ENCODE data around the gene DTL. TPM values are rescaled to one million over a fixed set of nuclear protein-coding genes. Genes with fewer than 3 reads are reported as not detected.
"Not testable (repeated sequence)": the region's sequence is repeated elsewhere in the genome, so short reads cannot be mapped to it uniquely, and the experiment has no call there.

Gene DTL
- total RNA-seq, 1 experiment from 2014 or later, result 22.5 TPM

DNA sequence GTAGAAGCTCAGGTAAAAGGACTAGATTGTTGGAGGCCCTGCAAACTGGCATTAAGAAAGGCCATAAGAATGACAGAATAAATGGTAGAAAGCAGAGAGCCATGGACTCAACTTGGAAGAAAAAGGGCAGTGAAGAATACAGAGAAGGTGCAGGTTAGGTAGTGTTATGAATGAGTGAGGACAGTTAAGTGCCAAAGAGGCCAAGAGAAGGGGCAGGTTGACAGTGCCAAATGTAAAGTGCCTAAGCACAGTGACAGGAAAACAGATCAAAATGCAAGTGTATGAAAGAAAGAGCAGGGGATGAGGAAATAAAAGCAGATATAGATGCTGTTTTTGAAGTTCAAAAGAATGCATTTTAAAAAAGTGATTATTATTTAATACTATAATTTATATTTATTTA lies 43.9 kb upstream of the DTL start:
- Histone ChIP-seq H4K20me1 (ENCODE audit: insufficient read depth) (no peaks in the 10 kb centered on the region), H3K27ac (no peak overlapping the region), H3K9me2 (ENCODE audit: insufficient read depth) (no peaks in the 10 kb centered on the region), H3K9me3 (ENCODE audit: insufficient read depth, low read depth) (no peaks in the 10 kb centered on the region), H2AFZ (no peak overlapping the region), H3K79me2 (ENCODE audit: low read depth) (no peaks in the 10 kb centered on the region), H3F3A (ENCODE audit: insufficient read depth, low read depth) (no peaks in the 10 kb centered on the region), H3K4me1 (replicated peaks; ENCODE audit: insufficient read depth) (no peaks in the 10 kb centered on the region), H3K27me3 (ENCODE audit: insufficient read depth, low read depth) (no peaks in the 10 kb centered on the region), H3K4me3 (no peak overlapping the region), H3K36me3 (ENCODE audit: low read depth) (peaks cover 9% of the 10 kb centered on the region; the same call in 1 of the 2 replicates), H3K4me2 (no peak overlapping the region)
- no TSS peak for BruUV-seq (replicated peaks)
- no peak for TF ChIP-seq EZH2 (IDR thresholded peaks at IDR 0.05; ENCODE audit: low read depth)
- TF ChIP-seq, protein P1, sequence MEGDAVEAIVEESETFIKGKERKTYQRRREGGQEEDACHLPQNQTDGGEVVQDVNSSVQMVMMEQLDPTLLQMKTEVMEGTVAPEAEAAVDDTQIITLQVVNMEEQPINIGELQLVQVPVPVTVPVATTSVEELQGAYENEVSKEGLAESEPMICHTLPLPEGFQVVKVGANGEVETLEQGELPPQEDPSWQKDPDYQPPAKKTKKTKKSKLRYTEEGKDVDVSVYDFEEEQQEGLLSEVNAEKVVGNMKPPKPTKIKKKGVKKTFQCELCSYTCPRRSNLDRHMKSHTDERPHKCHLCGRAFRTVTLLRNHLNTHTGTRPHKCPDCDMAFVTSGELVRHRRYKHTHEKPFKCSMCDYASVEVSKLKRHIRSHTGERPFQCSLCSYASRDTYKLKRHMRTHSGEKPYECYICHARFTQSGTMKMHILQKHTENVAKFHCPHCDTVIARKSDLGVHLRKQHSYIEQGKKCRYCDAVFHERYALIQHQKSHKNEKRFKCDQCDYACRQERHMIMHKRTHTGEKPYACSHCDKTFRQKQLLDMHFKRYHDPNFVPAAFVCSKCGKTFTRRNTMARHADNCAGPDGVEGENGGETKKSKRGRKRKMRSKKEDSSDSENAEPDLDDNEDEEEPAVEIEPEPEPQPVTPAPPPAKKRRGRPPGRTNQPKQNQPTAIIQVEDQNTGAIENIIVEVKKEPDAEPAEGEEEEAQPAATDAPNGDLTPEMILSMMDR (conservative IDR thresholded peaks at IDR 0.05), result no peak
- ChIA-PET POLR2A (ENCODE audit: unreplicated experiment) (no interaction called here), CTCF (interaction anchor here (0.6 kb wide), 1 partner anchor 15 kb away, joined by 7 read pairs; no protein-coding TSS in a partner anchor)
- intact Hi-C loops (cut with micrococcal nuclease; ENCODE audit: unreplicated experiment), result no loop called here
- no peak for DNase-seq

DNA sequence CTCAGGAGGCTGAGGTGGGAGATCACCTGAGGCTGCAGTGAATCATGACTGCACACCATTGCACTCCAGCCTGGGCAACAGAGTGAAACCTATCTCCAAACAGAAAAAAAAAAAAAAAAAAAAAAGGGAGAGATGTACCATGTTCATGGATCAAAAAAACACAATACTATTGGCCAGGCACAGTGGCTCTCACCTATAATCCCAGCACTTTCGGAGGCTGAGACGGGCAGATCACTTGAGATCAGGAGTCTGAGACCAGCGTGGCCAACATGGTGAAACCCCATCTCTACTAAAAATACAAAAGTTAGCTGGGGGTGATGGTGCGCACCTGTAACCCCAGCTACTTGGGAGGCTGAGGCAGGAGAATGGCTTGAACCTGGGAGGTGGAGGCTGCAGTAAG lies 38.1 kb upstream of the DTL start:
- BruUV-seq (replicated peaks); H3K79me2 ChIP-seq (ENCODE audit: low read depth); H3F3A ChIP-seq (ENCODE audit: insufficient read depth, low read depth); H3K4me1 ChIP-seq (replicated peaks; ENCODE audit: insufficient read depth); DNase-seq; H3K4me3 ChIP-seq; H3K27ac ChIP-seq; CTCF ChIA-PET; H2AFZ ChIP-seq; H3K9me2 ChIP-seq (ENCODE audit: insufficient read depth); H3K4me2 ChIP-seq; H3K9me3 ChIP-seq (ENCODE audit: insufficient read depth, low read depth); intact Hi-C loops (cut with micrococcal nuclease; ENCODE audit: unreplicated experiment); H3K27me3 ChIP-seq (ENCODE audit: insufficient read depth, low read depth); H4K20me1 ChIP-seq (ENCODE audit: insufficient read depth); POLR2A ChIA-PET (ENCODE audit: unreplicated experiment): not testable (repeated sequence)
- H3K36me3 ChIP-seq (ENCODE audit: low read depth), result peaks cover 19% of the 10 kb centered on the region

DNA sequence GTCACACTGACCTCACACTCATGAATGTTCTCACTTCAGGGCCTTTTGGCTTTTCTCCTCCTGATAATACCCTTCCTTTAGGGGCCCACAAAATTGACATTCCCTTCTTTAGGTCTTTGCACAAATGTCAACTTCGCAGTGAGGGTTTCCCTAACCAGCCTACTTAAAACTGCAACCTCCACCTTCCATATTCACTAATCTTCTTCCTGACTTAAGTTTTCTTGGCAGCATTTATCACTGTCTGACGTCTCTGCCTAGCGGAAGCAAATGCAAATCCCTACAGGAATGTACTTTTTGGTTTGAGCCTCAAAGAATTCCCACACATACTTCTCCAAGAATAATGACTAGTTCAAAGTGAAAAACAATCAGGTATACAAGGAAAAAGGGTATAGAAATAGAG lies 33.0 kb upstream of the DTL start:
- Histone ChIP-seq H3K9me2 (ENCODE audit: insufficient read depth) (no peaks in the 10 kb centered on the region), H3K4me3 (no peak overlapping the region), H3K9me3 (ENCODE audit: insufficient read depth, low read depth) (no peaks in the 10 kb centered on the region), H2AFZ (no peak overlapping the region), H3K27me3 (ENCODE audit: insufficient read depth, low read depth) (no peaks in the 10 kb centered on the region), H3K79me2 (ENCODE audit: low read depth) (no peaks in the 10 kb centered on the region), H3K4me2 (no peak overlapping the region), H4K20me1 (ENCODE audit: insufficient read depth) (no peaks in the 10 kb centered on the region), H3K4me1 (replicated peaks; ENCODE audit: insufficient read depth) (no peaks in the 10 kb centered on the region), H3K27ac (no peak overlapping the region), H3K36me3 (ENCODE audit: low read depth) (peaks cover 18% of the 10 kb centered on the region; the same call in 1 of the 2 replicates), H3F3A (ENCODE audit: insufficient read depth, low read depth) (no peaks in the 10 kb centered on the region)
- TF ChIP-seq, protein P1 (conservative IDR thresholded peaks at IDR 0.05), result no peak
- TF ChIP-seq EZH2 (IDR thresholded peaks at IDR 0.05; ENCODE audit: low read depth), result no peak
- no peak for DNase-seq
- ChIA-PET CTCF (no interaction called here), POLR2A (ENCODE audit: unreplicated experiment) (no interaction called here)
- intact Hi-C loops (cut with micrococcal nuclease; ENCODE audit: unreplicated experiment), result no loop called here
- no TSS peak for BruUV-seq (replicated peaks)

DNA sequence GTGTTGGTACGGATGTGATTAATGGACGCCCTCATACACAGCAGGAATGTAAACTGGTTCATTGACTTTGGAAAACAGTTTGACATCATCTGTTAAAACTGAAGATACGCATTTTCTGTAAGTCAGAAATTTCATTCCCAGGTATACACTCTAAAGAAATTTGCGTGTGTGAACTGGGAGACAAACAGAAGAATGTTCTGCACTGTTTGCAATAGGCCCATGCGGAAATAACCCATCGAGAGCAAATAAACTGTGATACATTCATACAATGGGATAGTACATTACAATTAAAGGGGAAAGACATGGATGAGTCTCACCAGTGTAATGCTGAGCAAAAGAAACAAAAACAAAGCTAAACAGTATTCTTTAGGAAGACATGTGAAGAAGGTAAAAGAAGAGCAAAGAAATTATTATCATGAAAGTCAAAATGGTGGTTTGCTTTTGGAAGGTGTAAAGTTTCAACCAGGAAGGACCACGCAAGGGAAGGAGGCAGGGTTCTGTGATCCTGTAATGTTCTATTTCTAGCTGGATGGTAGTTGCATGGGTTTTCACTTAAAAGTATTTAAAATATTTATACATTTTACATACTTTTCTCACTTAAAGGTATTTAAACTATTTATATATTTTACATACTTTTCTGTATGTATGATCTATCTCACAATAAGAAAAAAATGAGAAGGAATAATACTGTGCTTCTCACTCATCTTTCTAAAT lies 30.5 kb upstream of the DTL start:
- H3F3A ChIP-seq (ENCODE audit: insufficient read depth, low read depth), result no peaks in the 10 kb centered on the region
- H2AFZ ChIP-seq, result no peak overlapping the region
- no peaks in the 10 kb centered on the region for H4K20me1 ChIP-seq (ENCODE audit: insufficient read depth)
- ChIA-PET CTCF (no interaction called here), POLR2A (ENCODE audit: unreplicated experiment) (no interaction called here)
- H3K4me3 ChIP-seq, result no peak overlapping the region
- H3K36me3 ChIP-seq (ENCODE audit: low read depth), result peaks cover 15% of the 10 kb centered on the region; the same call in 1 of the 2 replicates
- H3K27ac ChIP-seq, result no peak overlapping the region
- intact Hi-C loops (cut with micrococcal nuclease; ENCODE audit: unreplicated experiment), result no loop called here
- no peak overlapping the region for H3K4me2 ChIP-seq
- H3K9me2 ChIP-seq (ENCODE audit: insufficient read depth), result no peaks in the 10 kb centered on the region
- H3K79me2 ChIP-seq (ENCODE audit: low read depth), result no peaks in the 10 kb centered on the region
- no peaks in the 10 kb centered on the region for H3K4me1 ChIP-seq (replicated peaks; ENCODE audit: insufficient read depth)
- H3K27me3 ChIP-seq (ENCODE audit: insufficient read depth, low read depth), result no peaks in the 10 kb centered on the region
- no TSS peak for BruUV-seq (replicated peaks)
- DNase-seq, result no peak
- H3K9me3 ChIP-seq (ENCODE audit: insufficient read depth, low read depth), result no peaks in the 10 kb centered on the region
- TF ChIP-seq, protein P1 (conservative IDR thresholded peaks at IDR 0.05), result no peak
- TF ChIP-seq EZH2 (IDR thresholded peaks at IDR 0.05; ENCODE audit: low read depth), result no peak
